SU-DHL-6 (cell line): ENCODE results near the gene HGD.

Experiments used
- H2AFZ ChIP-seq: fragments of 200-600 bp; sonication (generic); 2 replicates; pipeline ENCODE4 v1.6.1; 2014; ENCODE audit warnings: low read depth, mild to moderate bottlenecking, moderate library complexity, mixed read lengths, antibody characterized with exemption, low read length; ENCODE audit not compliant: severe bottlenecking
- H3F3A ChIP-seq: fragments of 200-600 bp; shearing (Covaris generic); 2 replicates; pipeline ENCODE4 v1.6.0; 2016; ENCODE audit warnings: antibody characterized with exemption, mild to moderate bottlenecking; ENCODE audit not compliant: insufficient read depth
- H3K27ac ChIP-seq: fragments of 200-600 bp; sonication (generic); 2 replicates; pipeline ENCODE4 v1.5.1; 2016; ENCODE audit warnings: low read depth, mild to moderate bottlenecking, low read length, moderate library complexity, mixed read lengths
- H3K27me3 ChIP-seq: fragments of 200-600 bp; sonication (generic), shearing (Covaris generic); 2 replicates; pipeline ENCODE4 v1.6.0; 2014; ENCODE audit warnings: mild to moderate bottlenecking, low read length
- H3K36me3 ChIP-seq: fragments of 200-600 bp; sonication (generic); 2 replicates; pipeline ENCODE4 v1.6.1; 2014; ENCODE audit warnings: mild to moderate bottlenecking, low read length, mixed read lengths
- H3K4me2 ChIP-seq: fragments of 300-600, 200-600 bp; shearing (Covaris generic), sonication (generic); 2 replicates; pipeline ENCODE4 v1.6.0; 2014; ENCODE audit warnings: low read length, low read depth, mild to moderate bottlenecking; ENCODE audit not compliant: poor library complexity, severe bottlenecking
- H3K4me3 ChIP-seq: fragments of 200-600 bp; sonication (generic); 2 replicates; pipeline ENCODE4 v1.5.1; 2014; ENCODE audit warnings: antibody characterized with exemption, low read length, mild to moderate bottlenecking, mixed read lengths; ENCODE audit not compliant: insufficient read depth, poor library complexity, severe bottlenecking
- H3K79me2 ChIP-seq: fragments of 200-600 bp; sonication (generic); 2 replicates; pipeline ENCODE4 v1.6.1; 2014; ENCODE audit warnings: mild to moderate bottlenecking, low read length, moderate library complexity; ENCODE audit not compliant: insufficient read depth
- H3K9ac ChIP-seq: fragments of 200-600 bp; sonication (generic); 2 replicates; pipeline ENCODE4 v1.7.0; 2014; ENCODE audit warnings: mild to moderate bottlenecking, low read length
- H3K9me2 ChIP-seq: fragments of 200-600 bp; sonication (generic); replicated peaks from 2 replicates; pipeline ENCODE4 v1.6.1; 2014; ENCODE audit warnings: low read length; ENCODE audit not compliant: insufficient read depth
- H3K9me3 ChIP-seq: fragments of 200-600 bp; sonication (generic); 2 replicates; pipeline ENCODE4 v1.6.1; 2014; ENCODE audit warnings: low read length, mixed read lengths; ENCODE audit not compliant: insufficient read depth
- H4K20me1 ChIP-seq: fragments of 200-600 bp; sonication (generic); 2 replicates; pipeline ENCODE4 v1.6.1; 2014; ENCODE audit warnings: low read depth, mild to moderate bottlenecking, antibody characterized with exemption, low read length, moderate library complexity, mixed read lengths
- CTCF ChIP-seq: fragments of 200-600 bp; sonication (generic); IDR thresholded peaks from one replicate; pipeline ENCODE4 v1.5.1; 2017; ENCODE audit warnings: antibody characterized with exemption, mild to moderate bottlenecking, low read length, moderate library complexity; ENCODE audit not compliant: insufficient read depth, poor library complexity, severe bottlenecking
- EZH2phosphoT487 ChIP-seq: fragments of 200-600 bp; sonication (generic), shearing (Covaris generic); conservative IDR thresholded peaks from 2 replicates; pipeline ENCODE4 v1.6.1; 2018; ENCODE audit warnings: mild to moderate bottlenecking, antibody characterized with exemption, low read length, moderate library complexity, mixed read lengths

The HGD gene

GRCh38 chr3:120648290-120648689 lies 33.7 kb downstream of the HGD start:
- Histone ChIP-seq H3K36me3 (no peaks in the 10 kb centered on the region), H4K20me1 (no peaks in the 10 kb centered on the region), H3K9ac (no peak overlapping the region), H3K79me2 (no peaks in the 10 kb centered on the region), H3K9me2 (no peaks in the 10 kb centered on the region), H3K4me2 (no peak overlapping the region), H2AFZ (no peak overlapping the region), H3K4me3 (no peak overlapping the region), H3K27ac (no peak overlapping the region), H3K9me3 (no peaks in the 10 kb centered on the region), H3F3A (no peaks in the 10 kb centered on the region), H3K27me3 (no peaks in the 10 kb centered on the region)
- no peak for TF ChIP-seq CTCF
- TF ChIP-seq EZH2phosphoT487: no peak

- H3K36me3 ChIP-seq: no peaks in the 10 kb centered on the region
- H3K27ac ChIP-seq: no peak overlapping the region
- no peaks in the 10 kb centered on the region for H3F3A ChIP-seq
- TF ChIP-seq CTCF: no peak
- no peak for TF ChIP-seq EZH2phosphoT487
- no peak overlapping the region for H2AFZ ChIP-seq
- H3K9me3 ChIP-seq: no peaks in the 10 kb centered on the region
- no peaks in the 10 kb centered on the region for H3K79me2 ChIP-seq
- no peak overlapping the region for H3K4me2 ChIP-seq
- no peaks in the 10 kb centered on the region for H4K20me1 ChIP-seq
- H3K27me3 ChIP-seq: no peaks in the 10 kb centered on the region
- no peaks in the 10 kb centered on the region for H3K9me2 ChIP-seq
- H3K4me3 ChIP-seq: no peak overlapping the region
- H3K9ac ChIP-seq: no peak overlapping the region
Observed at GRCh38 chr3:120646771-120647432, 35.1 kb downstream of the HGD start.

- Histone ChIP-seq H3K9me2 (no peaks in the 10 kb centered on the region), H3K27ac (no peak overlapping the region), H3K36me3 (no peaks in the 10 kb centered on the region), H3F3A (no peaks in the 10 kb centered on the region), H4K20me1 (no peaks in the 10 kb centered on the region), H2AFZ (no peak overlapping the region), H3K9me3 (no peaks in the 10 kb centered on the region), H3K79me2 (no peaks in the 10 kb centered on the region), H3K27me3 (no peaks in the 10 kb centered on the region), H3K4me2 (no peak overlapping the region), H3K4me3 (no peak overlapping the region), H3K9ac (no peak overlapping the region)
- no peak for TF ChIP-seq CTCF
- TF ChIP-seq EZH2phosphoT487: no peak
Observed at GRCh38 chr3:120645083-120645845, 36.8 kb downstream of the HGD start.
